Measurements from ENCODE around the gene BCKDHB. TPM values are rescaled to one million over a fixed set of nuclear protein-coding genes. Genes with fewer than 3 reads are reported as not detected.

BCKDHB gene
- total RNA-seq, 4 donors from 2014 or later = 10.9 to 32.9 (median 29.7) TPM

DNA sequence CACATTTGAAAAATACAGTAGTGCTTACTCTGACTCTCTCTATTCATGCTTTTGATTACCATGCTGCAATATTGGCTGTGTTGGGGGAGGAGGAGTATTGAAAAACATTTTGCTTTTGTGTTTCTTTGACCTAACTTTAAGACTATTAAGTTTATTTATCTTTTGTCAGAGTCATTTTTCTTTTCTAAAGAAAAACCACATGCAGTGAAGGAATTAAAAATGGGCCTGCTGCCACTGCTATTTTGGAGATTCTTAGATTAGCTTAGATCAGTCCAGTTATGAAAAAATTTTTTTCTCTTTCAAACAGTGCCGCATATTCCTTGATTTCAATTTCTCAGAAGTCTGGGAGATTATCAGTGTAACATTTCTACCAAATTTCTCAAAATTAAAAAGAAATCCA lies 36.1 kb downstream of the BCKDHB start:
- no peak overlapping the region for H3K27ac ChIP-seq
- intact Hi-C loops (cut with DNase I; ENCODE audit: low total_unique reads) (no loop called here), in situ Hi-C loops (cut with MboI; ENCODE audit: low pct_ligation_motif_present in 1 of 4, low pct_unique_long_range_greater_than_20kb in 1 of 4, low sequenced_read_pairs in 3 of 4) (loop anchor here in 1 of 4 donors (25.0 kb wide), 1 partner anchor 1620 kb away; the partner anchor contains the start of gene TENT5A)
- TF ChIP-seq, protein P1, sequence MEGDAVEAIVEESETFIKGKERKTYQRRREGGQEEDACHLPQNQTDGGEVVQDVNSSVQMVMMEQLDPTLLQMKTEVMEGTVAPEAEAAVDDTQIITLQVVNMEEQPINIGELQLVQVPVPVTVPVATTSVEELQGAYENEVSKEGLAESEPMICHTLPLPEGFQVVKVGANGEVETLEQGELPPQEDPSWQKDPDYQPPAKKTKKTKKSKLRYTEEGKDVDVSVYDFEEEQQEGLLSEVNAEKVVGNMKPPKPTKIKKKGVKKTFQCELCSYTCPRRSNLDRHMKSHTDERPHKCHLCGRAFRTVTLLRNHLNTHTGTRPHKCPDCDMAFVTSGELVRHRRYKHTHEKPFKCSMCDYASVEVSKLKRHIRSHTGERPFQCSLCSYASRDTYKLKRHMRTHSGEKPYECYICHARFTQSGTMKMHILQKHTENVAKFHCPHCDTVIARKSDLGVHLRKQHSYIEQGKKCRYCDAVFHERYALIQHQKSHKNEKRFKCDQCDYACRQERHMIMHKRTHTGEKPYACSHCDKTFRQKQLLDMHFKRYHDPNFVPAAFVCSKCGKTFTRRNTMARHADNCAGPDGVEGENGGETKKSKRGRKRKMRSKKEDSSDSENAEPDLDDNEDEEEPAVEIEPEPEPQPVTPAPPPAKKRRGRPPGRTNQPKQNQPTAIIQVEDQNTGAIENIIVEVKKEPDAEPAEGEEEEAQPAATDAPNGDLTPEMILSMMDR (IDR thresholded peaks at IDR 0.05) = no peak
- TF ChIP-seq POLR2AphosphoS5 (IDR thresholded peaks at IDR 0.05) (no peak), POLR2A (IDR thresholded peaks at IDR 0.05) (no peak), EP300 (IDR thresholded peaks at IDR 0.05; ENCODE audit: low read depth) (no peak)
- H3K4me3 ChIP-seq = no peak overlapping the region
- peaks cover 2 to 30% (median 18%) of the 10 kb centered on the region in 4 donors for H3K4me1 ChIP-seq
- WGBS, 2 donors (ENCODE audit: low coverage in 1 of 2) = 73 to 74% methylated on average over 1 of the region's 1 CpG
- DNase-seq = no peak
- no peaks in the 10 kb centered on the region for H3K36me3 ChIP-seq
- no peaks in the 10 kb centered on the region for H3K27me3 ChIP-seq
- no peaks in the 10 kb centered on the region for H3K9me3 ChIP-seq

DNA sequence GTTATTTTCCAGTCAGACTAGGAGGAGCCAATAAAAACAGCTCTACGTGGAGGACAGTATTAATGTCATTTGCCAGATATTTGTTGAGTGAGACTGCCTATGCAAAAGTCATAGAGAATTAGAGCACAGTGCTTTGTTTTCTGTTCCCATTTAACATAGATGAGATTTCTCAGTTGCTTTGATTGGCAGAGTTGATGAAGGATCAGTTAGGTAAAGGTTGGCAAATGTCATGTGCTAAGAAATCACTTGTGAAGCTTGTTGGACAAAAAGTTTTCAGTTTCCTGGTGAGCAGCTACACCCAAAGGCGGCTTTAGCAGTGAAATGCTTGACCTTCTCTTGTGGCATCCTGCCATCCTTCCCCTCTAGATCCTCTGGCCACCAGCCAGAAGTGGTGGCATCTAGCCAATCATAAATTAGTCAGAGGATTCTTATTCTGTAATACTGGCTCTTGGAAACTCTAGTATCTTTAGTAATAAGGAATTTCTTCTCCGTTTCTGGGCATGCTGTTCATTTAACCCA lies 37.0 kb downstream of the BCKDHB start:
- TF ChIP-seq, protein P1 (IDR thresholded peaks at IDR 0.05) = no peak
- TF ChIP-seq POLR2A (IDR thresholded peaks at IDR 0.05) (no peak), POLR2AphosphoS5 (IDR thresholded peaks at IDR 0.05) (no peak), EP300 (IDR thresholded peaks at IDR 0.05; ENCODE audit: low read depth) (no peak)
- H3K4me3 ChIP-seq = no peak overlapping the region
- H3K36me3 ChIP-seq = no peaks in the 10 kb centered on the region
- H3K9me3 ChIP-seq = no peaks in the 10 kb centered on the region
- H3K27ac ChIP-seq = peak overlapping the region in 3 of 4 donors; percentile 5 to 28 (median 20)
- intact Hi-C loops (cut with DNase I; ENCODE audit: low total_unique reads) (no loop called here), in situ Hi-C loops (cut with MboI; ENCODE audit: low pct_ligation_motif_present in 1 of 4, low pct_unique_long_range_greater_than_20kb in 1 of 4, low sequenced_read_pairs in 3 of 4) (loop anchor here in 1 of 4 donors (25.0 kb wide), 1 partner anchor 1619 kb away; the partner anchor contains the start of gene TENT5A)
- H3K27me3 ChIP-seq = no peaks in the 10 kb centered on the region
- WGBS, 2 donors (ENCODE audit: low coverage in 1 of 2) = 26 to 31% methylated on average over 3 of the region's 3 CpGs
- peaks cover 2 to 30% (median 18%) of the 10 kb centered on the region in 4 donors for H3K4me1 ChIP-seq
- DNase-seq = peak; percentile 45

DNA sequence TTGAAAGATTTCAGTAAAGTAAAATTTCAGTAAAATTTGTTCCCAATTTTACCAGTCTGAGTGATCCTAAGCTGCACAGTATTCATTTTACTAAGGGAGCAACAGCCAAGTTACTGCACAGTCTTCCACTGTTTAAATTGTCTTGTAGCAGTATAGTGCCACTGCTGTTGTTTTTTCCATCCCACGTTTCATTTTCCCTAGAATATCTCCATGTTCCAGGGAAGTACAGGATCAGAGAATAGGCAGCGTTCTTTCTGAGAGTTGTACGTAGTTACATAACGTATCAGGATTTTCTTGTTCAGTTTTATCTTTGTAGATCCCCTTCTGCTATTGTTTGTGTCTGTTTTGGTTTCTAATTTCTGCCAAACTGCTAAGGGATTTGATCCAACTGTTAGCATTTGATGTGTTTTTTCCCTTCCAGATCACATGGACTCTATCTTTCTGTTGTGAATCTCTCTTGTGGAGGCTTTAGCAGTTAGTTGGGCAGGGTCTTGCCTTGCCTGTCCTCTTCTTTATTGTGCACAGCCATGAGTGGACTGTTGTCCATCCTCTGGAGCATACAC lies 38.4 kb downstream of the BCKDHB start:
- intact Hi-C loops (cut with DNase I; ENCODE audit: low total_unique reads) (no loop called here), in situ Hi-C loops (cut with MboI; ENCODE audit: low pct_ligation_motif_present in 1 of 4, low pct_unique_long_range_greater_than_20kb in 1 of 4, low sequenced_read_pairs in 3 of 4) (loop anchor here in 1 of 4 donors (25.0 kb wide), 1 partner anchor 1617 kb away; the partner anchor contains the start of gene TENT5A)
- Histone ChIP-seq H3K4me3 (no peak overlapping the region), H3K36me3 (no peaks in the 10 kb centered on the region), H3K27ac (no peak overlapping the region), H3K9me3 (no peaks in the 10 kb centered on the region), H3K27me3 (no peaks in the 10 kb centered on the region), H3K4me1 (peaks cover 2 to 30% (median 18%) of the 10 kb centered on the region in 4 donors)
- TF ChIP-seq EP300 (IDR thresholded peaks at IDR 0.05; ENCODE audit: low read depth) = no peak
- TF ChIP-seq, protein P1 (IDR thresholded peaks at IDR 0.05) = no peak
- no peak for TF ChIP-seq POLR2A (IDR thresholded peaks at IDR 0.05)
- TF ChIP-seq POLR2AphosphoS5 (IDR thresholded peaks at IDR 0.05) = no peak
- no peak for DNase-seq
- 64 to 67% methylated on average over 4 of the region's 4 CpGs for WGBS, 2 donors (ENCODE audit: low coverage in 1 of 2)

DNA sequence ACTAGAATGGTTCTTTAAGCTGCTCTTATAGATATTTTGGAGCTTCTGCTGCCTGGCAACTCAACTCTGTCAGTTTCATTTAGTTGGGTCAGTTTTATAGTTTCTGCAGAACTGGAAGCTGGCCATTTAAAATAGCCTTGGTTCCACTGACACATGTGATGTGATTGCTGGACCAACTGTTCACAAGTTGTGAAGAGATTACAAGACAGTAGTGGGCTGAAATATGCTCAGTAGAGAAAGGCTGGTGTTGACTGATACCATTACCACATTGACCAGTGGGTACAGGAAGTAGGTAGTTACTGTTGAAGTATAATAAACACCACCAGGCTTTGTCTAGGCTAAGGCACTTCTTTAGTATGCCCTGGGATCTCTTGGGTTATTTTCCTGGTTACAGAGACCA lies 39.0 kb downstream of the BCKDHB start:
- Histone ChIP-seq H3K4me3 (no peak overlapping the region), H3K36me3 (no peaks in the 10 kb centered on the region), H3K4me1 (peaks cover 2 to 30% (median 18%) of the 10 kb centered on the region in 4 donors), H3K27ac (no peak overlapping the region), H3K9me3 (no peaks in the 10 kb centered on the region), H3K27me3 (no peaks in the 10 kb centered on the region)
- TF ChIP-seq EP300 (IDR thresholded peaks at IDR 0.05; ENCODE audit: low read depth) = no peak
- no peak for TF ChIP-seq POLR2A (IDR thresholded peaks at IDR 0.05)
- no peak for TF ChIP-seq POLR2AphosphoS5 (IDR thresholded peaks at IDR 0.05)
- TF ChIP-seq, protein P1 (IDR thresholded peaks at IDR 0.05) = no peak
- in situ Hi-C loops (cut with MboI; ENCODE audit: low pct_ligation_motif_present in 1 of 4, low pct_unique_long_range_greater_than_20kb in 1 of 4, low sequenced_read_pairs in 3 of 4) = loop anchor here in 1 of 4 donors (25.0 kb wide), 1 partner anchor 1617 kb away; the partner anchor contains the start of gene TENT5A
- DNase-seq = no peak
- intact Hi-C loops (cut with DNase I; ENCODE audit: low total_unique reads) = no loop called here
